Small intestine (tissue), 7 donors: ENCODE results near the gene BCAS3. TPM values are rescaled to one million over a fixed set of nuclear protein-coding genes. Genes with fewer than 3 reads are reported as not detected.

Experiments used
- DNase-seq, 2 donors: peaks; one replicate each; pipeline versions ENCODE4 v3.0.0 to v3.0.0-alpha.2; 2013
- FAIRE-seq: peaks from 2 replicates; lab custom pipeline; 2012; peaks lifted over from hg19 to GRCh38; lab: Jason Lieb, UNC
- H3K27ac ChIP-seq, 3 donors: one replicate each; pipeline ENCODE4 v1.5.1; 2013; ENCODE audit warnings: low read length in 2 of 3, mild to moderate bottlenecking in 2 of 3, control low read depth in 1 of 3, inconsistent platforms in 1 of 3, low read depth in 1 of 3, moderate library complexity in 1 of 3
- H3K27me3 ChIP-seq, 3 donors: one replicate each; pipeline ENCODE4 v1.6.1; 2013; ENCODE audit warnings: low read length in 3 of 3, inconsistent platforms in 1 of 3; ENCODE audit not compliant: control insufficient read depth in 3 of 3, insufficient read depth in 3 of 3
- H3K36me3 ChIP-seq, 3 donors: one replicate each; pipeline ENCODE4 v1.6.1; 2013; ENCODE audit warnings: low read length in 3 of 3, inconsistent platforms in 1 of 3, low read depth in 1 of 3, mild to moderate bottlenecking in 1 of 3, moderate library complexity in 1 of 3; ENCODE audit not compliant: control insufficient read depth in 3 of 3, insufficient read depth in 2 of 3
- H3K4me1 ChIP-seq, 3 donors: one replicate each; pipeline ENCODE4 v1.6.1; 2013; ENCODE audit warnings: low read length in 2 of 3, inconsistent platforms in 1 of 3, low read depth in 1 of 3, mild to moderate bottlenecking in 1 of 3, moderate library complexity in 1 of 3; ENCODE audit not compliant: control insufficient read depth in 3 of 3, insufficient read depth in 2 of 3
- H3K4me3 ChIP-seq, 3 donors: one replicate each; pipeline ENCODE4 v1.5.1; 2013; ENCODE audit warnings: low read length in 3 of 3, control low read depth in 1 of 3, inconsistent platforms in 1 of 3, low read depth in 1 of 3, mild to moderate bottlenecking in 1 of 3, moderate library complexity in 1 of 3
- H3K9me3 ChIP-seq, 2 donors: one replicate each; pipeline ENCODE4 v1.6.1; 2013; ENCODE audit warnings: low read depth in 1 of 2, low read length in 1 of 2; ENCODE audit not compliant: control insufficient read depth in 2 of 2, insufficient read depth in 1 of 2
- WGBS, 3 donors: extraction: QIAGEN DNeasy Blood & Tissue Kit; methylation state at CpG; one replicate each; pipeline ENCODE4 v1.1.7; 2013; 5-methylcytosine and 5-hydroxymethylcytosine counted together
- polyA plus RNA-seq, 4 donors: library from polyadenylated mRNA; stranded (reverse) in 3 of 4; unstranded in 1 of 4; fragments of 200-250 nt in 3 of 4; fragments of 120-200 nt in 1 of 4; gene quantifications; one replicate each; pipeline versions ENCODE4 v1.2.1 to v1.2.3, GENCODE V29; 2013
- donor health status: healthy with polysubstance abuse.
- donor health status: control.
- donor health status: control.
- donor health status: Bipolar disorder and iron deficiency.
- donor health status: healthy.

BCAS3 gene
- polyA plus RNA-seq, 4 donors: 4.4 to 10.5 (median 4.8) TPM

DNA sequence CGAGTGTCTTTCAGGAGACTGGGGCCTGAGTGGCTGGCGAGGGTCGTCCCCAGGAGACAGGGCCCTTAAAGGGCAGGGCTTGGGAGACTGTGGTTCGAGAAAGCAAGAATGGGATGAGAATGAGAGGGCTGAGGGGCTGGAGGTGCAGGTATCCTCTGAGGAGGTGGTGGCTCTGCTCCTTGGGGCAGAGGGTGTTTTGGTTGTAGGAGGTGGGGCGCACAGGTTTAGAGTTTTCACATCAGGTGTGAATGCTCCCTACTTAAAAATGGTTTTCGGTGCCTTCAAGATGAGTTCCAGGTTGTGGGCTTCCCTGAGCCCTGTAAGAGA is 430 bp downstream of the BCAS3 start:
- Histone ChIP-seq H3K36me3 (no peaks in the 10 kb centered on the region), H3K27me3 (no peaks in the 10 kb centered on the region), H3K27ac (peak overlapping the region; percentile 35 to 74 (median 62)), H3K4me3 (peak overlapping the region; percentile 55 to 88 (median 73)), H3K9me3 (no peaks in the 10 kb centered on the region), H3K4me1 (peaks cover 0 to 4% (median 0%) of the 10 kb centered on the region in 3 donors)
- WGBS, 3 donors: 1 to 5% (median 2%) methylated on average over 6 of the region's 6 CpGs
- DNase-seq (no peak), FAIRE-seq (no peak)

DNA sequence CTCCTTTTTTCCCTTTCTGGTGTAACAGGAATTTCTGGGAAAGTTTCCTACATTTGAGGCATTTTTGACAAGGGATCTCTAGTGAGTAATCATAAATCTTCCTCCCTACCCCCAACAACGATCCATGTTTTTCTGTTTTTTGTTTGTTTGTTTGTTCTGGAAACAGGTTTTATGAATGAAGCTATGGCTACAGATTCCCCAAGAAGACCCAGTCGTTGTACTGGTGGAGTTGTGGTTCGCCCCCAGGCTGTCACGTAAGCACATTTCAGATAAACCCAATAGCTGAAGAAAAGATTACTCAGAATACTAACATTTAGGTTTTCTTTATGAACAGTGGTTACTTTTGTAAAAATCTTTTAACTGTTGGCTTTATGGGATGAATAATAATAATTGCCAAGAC is 1.6 kb downstream of the BCAS3 start:
- DNase-seq: no peak
- H3K9me3 ChIP-seq: no peaks in the 10 kb centered on the region
- FAIRE-seq: no peak
- no peaks in the 10 kb centered on the region for H3K27me3 ChIP-seq
- H3K4me3 ChIP-seq: no peak overlapping the region
- H3K27ac ChIP-seq: no peak overlapping the region
- H3K4me1 ChIP-seq: peaks cover 0 to 4% (median 0%) of the 10 kb centered on the region in 3 donors
- 82 to 91% (median 85%) methylated on average over 4 of the region's 4 CpGs for WGBS, 3 donors
- H3K36me3 ChIP-seq: peaks cover 0 to 2% (median 0%) of the 10 kb centered on the region in 3 donors

DNA sequence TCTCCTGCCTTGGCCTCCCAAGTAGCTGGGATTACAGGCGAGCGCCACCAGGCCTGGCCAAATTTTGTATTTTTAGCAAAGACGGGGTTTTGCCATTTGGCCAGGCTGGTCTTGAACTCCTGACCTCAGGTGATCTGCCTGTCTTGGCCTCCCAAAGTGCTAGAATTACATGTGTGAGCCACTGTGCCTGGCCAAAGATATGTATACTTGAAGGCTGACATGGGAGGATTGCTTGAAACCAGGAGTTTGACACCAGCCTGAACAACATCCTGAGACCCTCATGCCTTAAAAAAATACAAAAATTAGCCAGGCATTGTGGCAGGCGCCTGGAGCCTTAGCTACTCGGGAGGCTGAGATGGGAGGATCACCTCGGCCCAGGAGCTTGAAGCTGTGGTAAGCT is 3.1 kb downstream of the BCAS3 start:
- H3K27me3 ChIP-seq: no peaks in the 10 kb centered on the region
- 95 to 99% (median 95%) methylated on average over 5 to 6 of the region's 6 CpGs for WGBS, 3 donors
- H3K27ac ChIP-seq: no peak overlapping the region
- DNase-seq (no peak), FAIRE-seq (no peak)
- no peaks in the 10 kb centered on the region for H3K9me3 ChIP-seq
- H3K36me3 ChIP-seq: peaks cover 0 to 2% (median 1%) of the 10 kb centered on the region in 3 donors
- H3K4me1 ChIP-seq: peaks cover 0 to 4% (median 0%) of the 10 kb centered on the region in 3 donors
- no peak overlapping the region for H3K4me3 ChIP-seq

DNA sequence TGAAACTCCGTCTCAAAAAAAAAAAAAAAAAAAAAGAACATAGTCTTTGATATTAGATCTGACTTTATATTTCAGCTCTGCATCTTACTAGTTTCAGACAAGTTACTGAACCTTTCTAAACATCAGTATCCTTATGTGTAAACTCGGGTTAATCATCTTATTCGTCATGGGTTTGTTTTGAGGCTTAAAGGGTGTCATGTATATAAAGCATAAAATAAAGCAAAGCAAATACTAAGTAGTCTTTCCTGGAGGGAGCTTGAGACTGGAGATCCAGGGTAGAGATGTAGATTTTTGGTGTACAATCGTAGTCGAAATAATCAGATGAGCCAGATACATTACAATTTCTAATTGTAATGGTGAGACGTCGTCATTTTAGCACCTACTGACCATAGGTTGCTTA is 7.8 kb downstream of the BCAS3 start:
- Histone ChIP-seq H3K27me3 (no peaks in the 10 kb centered on the region), H3K9me3 (no peaks in the 10 kb centered on the region), H3K4me3 (no peak overlapping the region), H3K36me3 (peaks cover 0 to 7% (median 3%) of the 10 kb centered on the region in 3 donors), H3K27ac (no peak overlapping the region), H3K4me1 (no peaks in the 10 kb centered on the region)
- 95 to 98% (median 96%) methylated on average over 6 of the region's 7 CpGs for WGBS, 3 donors
- no peak for FAIRE-seq
- DNase-seq: no peak

DNA sequence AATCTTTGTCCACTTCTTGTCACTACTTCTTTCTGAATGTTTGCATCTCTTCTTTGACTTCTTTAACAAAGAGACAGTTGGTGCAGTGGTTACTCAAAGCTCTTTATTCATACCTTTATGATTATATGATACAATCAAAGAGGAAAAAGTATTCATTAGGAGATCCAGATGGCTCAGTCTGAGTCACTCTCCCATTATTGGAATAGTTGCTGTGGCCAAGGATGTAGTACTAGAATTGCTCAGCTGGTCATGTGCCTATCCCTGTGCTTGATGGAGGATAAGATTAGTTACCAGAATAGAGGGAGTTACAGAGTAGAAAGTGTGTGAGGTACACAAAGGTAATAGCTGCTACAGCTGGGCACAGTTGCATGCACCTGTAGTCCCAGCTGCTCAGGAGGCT is 18.3 kb downstream of the BCAS3 start:
- DNase-seq: no peak
- no peaks in the 10 kb centered on the region for H3K27me3 ChIP-seq
- no peaks in the 10 kb centered on the region for H3K9me3 ChIP-seq
- H3K4me1 ChIP-seq: no peaks in the 10 kb centered on the region
- H3K27ac ChIP-seq: no peak overlapping the region
- FAIRE-seq: no peak
- H3K36me3 ChIP-seq: peaks cover 0 to 9% (median 0%) of the 10 kb centered on the region in 3 donors
- H3K4me3 ChIP-seq: no peak overlapping the region

DNA sequence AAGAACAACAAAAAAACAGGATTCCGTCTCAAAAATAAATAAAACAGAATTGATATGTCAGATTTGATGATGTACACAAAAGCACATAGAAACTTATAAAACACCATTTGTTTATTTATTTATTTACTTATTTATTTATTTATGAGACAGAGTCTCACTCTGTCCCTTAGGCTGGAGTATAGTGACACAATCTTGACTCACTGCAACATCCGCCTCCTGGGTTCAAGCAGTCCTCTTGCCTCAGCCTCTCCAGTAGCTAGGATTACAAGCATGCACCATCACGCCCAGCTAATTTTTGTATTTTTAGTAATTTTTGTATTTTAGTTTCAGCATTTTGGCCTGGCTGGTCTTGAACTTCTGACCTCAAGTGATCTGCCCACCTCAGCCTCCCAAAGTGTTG is 21.4 kb downstream of the BCAS3 start:
- Histone ChIP-seq H3K9me3 (no peaks in the 10 kb centered on the region), H3K27me3 (no peaks in the 10 kb centered on the region), H3K4me3 (no peak overlapping the region), H3K4me1 (no peaks in the 10 kb centered on the region), H3K36me3 (peaks cover 0 to 9% (median 0%) of the 10 kb centered on the region in 3 donors), H3K27ac (no peak overlapping the region)
- WGBS, 3 donors: 76 to 97% (median 95%) methylated on average over 3 of the region's 3 CpGs
- FAIRE-seq: no peak
- no peak for DNase-seq

DNA sequence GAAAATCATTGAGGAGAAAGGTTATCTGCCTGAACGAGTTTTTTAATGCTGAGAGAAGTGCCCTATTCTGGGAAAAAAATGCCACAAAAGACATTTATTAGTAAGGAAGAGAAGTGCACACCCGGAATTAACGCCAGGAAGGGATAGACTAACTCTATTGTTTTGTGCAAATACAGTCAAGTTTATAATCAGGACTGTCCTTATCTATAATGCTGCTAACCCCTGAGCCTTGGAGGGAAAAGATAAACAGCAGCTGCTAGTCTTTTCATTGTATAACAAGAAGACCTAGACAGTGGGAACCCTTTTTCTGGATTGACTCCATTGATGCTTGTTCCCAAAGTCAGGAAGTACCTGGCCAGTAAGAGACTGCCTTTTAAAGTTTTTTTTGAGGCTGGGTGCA is 26.5 kb downstream of the BCAS3 start:
- DNase-seq (peak in 1 of 2 donors; percentile 5), FAIRE-seq (no peak)
- Histone ChIP-seq H3K4me3 (no peak overlapping the region), H3K4me1 (no peaks in the 10 kb centered on the region), H3K36me3 (peaks cover 0 to 9% (median 0%) of the 10 kb centered on the region in 3 donors), H3K27ac (no peak overlapping the region), H3K27me3 (no peaks in the 10 kb centered on the region), H3K9me3 (peaks cover 0 to 3% of the 10 kb centered on the region in 2 donors)
- WGBS, 3 donors: 6 to 49% (median 39%) methylated on average over 3 of the region's 3 CpGs

DNA sequence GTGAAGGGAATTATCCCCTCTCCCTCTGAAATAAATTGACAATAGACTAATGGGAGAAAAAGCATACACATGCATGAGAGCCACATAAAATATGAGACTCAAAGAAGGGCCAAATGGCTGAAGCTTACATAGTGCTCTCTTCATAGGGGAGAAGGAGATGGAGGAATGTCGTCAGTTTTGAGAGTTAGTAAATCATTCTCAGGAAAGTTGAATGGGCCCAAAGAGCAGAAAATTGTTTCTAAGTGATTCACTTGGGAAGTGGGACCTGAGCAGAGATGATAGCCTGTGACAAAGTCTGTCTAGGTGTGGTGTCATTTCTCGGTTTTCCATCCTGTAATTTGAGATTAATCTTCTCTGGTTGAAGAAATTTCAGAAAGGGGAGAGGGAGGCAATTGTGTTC is 35.0 kb downstream of the BCAS3 start:
- no peaks in the 10 kb centered on the region for H3K27me3 ChIP-seq
- DNase-seq (no peak), FAIRE-seq (no peak)
- WGBS, 3 donors: 67 to 83% (median 77%) methylated on average over 2 of the region's 2 CpGs
- H3K4me1 ChIP-seq: no peaks in the 10 kb centered on the region
- peaks cover 0 to 7% (median 0%) of the 10 kb centered on the region in 3 donors for H3K36me3 ChIP-seq
- no peak overlapping the region for H3K27ac ChIP-seq
- H3K9me3 ChIP-seq: no peaks in the 10 kb centered on the region
- no peak overlapping the region for H3K4me3 ChIP-seq

DNA sequence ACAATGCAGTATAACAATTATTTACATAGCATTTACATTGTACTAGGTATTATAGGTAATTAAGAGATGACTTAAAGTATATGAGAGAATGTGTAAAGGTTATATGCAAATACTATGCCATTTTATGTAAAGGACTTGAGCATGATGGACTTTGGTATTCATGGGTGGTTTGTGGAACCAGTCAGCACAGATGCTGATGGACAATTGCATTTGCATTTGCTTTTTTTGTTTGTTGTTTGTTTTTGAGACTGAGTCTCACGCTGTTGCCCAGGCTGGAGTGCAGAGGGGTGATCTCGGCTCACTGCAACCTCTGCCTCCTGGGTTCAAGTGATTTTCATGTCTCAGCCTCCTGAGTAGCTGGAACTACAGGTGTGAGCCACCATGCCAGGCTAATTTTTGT is 36.0 kb downstream of the BCAS3 start:
- H3K36me3 ChIP-seq: peaks cover 0 to 4% (median 0%) of the 10 kb centered on the region in 3 donors
- DNase-seq: no peak
- no peaks in the 10 kb centered on the region for H3K4me1 ChIP-seq
- H3K4me3 ChIP-seq: no peak overlapping the region
- no peaks in the 10 kb centered on the region for H3K27me3 ChIP-seq
- WGBS, 3 donors: 94 to 97% (median 95%) methylated on average over 2 of the region's 2 CpGs
- H3K27ac ChIP-seq: no peak overlapping the region
- FAIRE-seq: no peak
- H3K9me3 ChIP-seq: no peaks in the 10 kb centered on the region
